GM19324 (cell line): Measurements from ENCODE around the gene ANAPC15.
"Not testable (repeated sequence)": the region's sequence is repeated elsewhere in the genome, so short reads cannot be mapped to it uniquely, and the experiment has no call there.

Experiments
- ATAC-seq: cut with Tn5 transposase; IDR thresholded peaks from one replicate; pipeline ENCODE4 v1.9.1; 2021; ENCODE audit warnings: mild to moderate bottlenecking, moderate library complexity; ENCODE audit not compliant: unreplicated experiment, low FRiP score

Gene ANAPC15

DNA sequence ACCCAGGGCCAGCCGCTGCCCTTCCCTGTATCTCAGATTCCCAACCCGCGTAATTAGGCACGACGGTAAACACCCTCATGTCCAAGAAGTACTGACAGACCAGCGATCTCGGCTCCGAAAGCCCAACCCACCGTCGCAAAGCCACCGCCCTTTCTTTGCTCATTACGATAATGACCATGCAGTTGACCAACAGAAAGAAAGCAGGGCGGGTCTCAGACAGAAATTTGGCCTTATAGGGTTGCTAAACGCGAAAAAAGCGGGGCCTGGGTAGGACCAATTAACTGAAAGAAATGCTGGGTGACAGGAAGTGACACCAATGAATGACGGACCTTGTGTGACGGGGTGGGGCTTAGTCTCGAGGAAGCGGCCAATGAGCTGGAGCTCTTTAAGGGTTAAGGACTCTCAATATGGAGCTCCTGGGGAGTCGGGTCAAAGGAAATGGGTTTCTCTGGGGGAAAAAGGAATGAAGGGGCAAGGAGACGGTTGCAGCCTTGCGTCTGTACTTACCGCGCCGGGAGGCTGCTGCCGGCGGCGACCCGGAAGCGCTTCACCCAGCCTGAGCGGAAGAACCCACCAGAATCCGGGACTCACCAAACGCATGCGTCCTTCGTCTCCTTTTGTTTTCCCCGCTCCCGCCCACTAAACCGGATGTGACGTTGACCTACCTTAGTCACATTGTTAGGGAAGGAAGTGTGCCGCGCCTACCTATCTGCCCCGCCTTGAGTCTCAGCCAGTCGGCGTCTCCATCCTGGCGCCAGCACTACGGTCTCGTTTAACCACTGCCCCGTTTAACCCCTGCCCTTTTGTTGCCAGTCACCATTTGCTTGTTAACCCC, at the start of gene ANAPC15:
Gene ANAPC15, minus strand, starts transcription at position 553 of the 835 bp plus-strand sequence. CDS start 1,419 bp downstream, outside the sequence.
- peak; percentile 91 for ATAC-seq

DNA sequence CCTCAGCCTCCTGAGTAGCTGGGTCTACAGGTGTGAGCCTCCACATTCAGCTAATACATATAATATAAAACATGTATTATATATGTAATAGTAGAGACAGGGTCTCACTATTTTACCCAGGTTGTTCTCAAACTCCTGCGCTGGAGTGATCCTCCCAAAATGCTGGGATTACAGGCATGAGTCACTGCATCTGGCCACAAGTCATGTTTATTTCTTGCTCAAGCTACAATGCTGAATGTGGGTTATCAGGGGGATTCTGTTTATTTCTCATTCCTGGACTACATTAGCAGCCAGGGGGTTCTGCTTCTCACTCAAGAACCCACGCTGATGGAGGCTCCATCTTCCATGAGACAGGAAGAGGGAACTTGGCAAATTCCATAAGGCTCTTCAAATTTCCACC, 47.8 kb upstream of the ANAPC15 start:
- no peak for ATAC-seq

DNA sequence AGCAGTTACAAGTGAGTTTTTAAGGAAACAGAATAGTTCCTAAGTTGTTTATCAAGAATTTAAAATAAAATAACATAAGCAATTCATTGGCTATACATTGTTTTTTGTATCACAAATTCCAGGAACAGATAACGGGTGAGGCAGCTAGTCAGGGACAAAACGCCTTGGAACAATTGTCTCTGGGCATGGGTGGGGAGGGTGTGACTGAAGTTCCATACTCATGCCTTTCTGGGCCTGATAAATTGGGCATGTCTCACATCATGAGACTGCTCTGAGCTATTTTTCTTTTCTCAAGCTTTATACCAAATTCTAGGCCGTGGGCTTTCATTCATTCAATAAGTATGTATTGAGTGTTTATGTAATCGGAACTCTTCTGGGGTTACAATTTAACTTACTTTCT, 44.6 kb upstream of the ANAPC15 start:
- no peak for ATAC-seq

DNA sequence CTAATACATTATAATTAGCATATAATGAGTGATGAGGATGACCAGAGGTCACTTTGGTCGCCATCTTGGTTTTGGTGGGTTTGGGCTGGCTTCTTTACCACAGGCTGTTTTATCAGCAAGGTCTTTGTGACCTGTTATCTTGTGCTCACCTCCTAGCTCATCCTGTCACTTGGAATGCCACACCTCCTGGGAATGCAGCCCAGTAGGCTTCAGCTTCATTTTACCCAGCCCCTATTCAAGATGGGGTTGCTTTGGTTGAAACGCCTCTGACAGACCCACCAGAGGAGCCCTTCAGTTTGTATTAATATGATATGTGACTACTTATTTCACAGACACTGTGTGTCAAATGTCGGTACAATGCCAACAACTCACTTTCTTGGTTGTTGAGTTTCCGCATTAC, 43.3 kb upstream of the ANAPC15 start:
- no peak for ATAC-seq

DNA sequence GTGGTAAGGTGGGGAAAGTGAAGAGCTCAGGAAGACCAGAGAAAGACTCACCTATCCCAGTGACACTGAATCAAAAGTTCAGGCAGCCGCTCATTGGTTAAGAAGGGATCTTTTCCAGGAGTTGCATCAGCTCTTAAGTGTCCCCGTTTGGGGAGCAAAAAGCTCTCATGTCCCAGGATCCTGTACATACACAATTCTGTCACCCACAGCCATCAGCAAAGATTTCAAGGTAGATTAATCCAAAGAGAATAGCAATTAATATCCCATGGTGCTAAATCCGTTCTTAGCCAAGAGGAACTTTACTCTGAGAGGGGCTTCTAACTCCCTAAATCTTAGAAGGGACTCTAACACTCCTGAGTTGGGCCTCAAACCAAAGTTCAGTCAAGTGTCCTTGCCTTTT, 42.3 kb upstream of the ANAPC15 start:
- no peak for ATAC-seq

DNA sequence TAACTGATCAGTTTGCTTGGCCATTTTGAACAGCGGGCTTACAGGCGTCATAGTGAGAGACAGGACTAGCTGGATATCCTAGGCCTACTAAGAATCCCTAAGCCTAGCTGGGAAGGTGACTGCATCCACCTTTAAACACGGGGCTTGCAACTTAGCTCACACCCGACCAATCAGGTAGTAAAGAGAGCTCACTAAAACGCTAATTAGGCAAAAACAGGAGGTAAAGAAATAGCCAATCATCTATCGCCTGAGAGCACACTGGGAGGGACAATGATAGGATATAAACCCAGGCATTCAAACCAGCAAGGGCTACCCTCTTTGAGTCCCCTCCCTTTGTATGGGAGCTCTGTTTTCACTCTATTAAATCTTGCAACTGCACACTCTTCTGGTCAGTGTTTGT, 41.4 kb upstream of the ANAPC15 start:
- ATAC-seq = not testable (repeated sequence)

DNA sequence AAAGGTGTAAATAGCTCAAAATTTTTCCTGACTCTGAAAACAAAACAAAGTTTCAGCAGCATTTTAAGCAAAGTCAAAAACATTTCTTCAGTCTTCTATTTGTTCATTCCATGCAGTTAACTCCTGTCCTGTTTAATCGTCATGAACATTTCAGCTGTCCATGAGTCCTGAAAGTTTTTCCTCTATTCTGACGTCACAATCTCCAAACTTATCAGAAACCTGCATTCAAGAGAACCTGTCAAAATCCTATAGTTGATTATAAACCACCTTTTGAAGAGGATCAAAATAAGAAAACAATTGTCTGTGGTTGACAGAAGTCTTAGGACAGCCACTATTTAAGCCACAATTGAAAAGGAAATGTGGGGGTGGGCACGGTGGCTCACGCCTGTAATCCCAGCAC, 38.4 kb upstream of the ANAPC15 start:
- no peak for ATAC-seq

DNA sequence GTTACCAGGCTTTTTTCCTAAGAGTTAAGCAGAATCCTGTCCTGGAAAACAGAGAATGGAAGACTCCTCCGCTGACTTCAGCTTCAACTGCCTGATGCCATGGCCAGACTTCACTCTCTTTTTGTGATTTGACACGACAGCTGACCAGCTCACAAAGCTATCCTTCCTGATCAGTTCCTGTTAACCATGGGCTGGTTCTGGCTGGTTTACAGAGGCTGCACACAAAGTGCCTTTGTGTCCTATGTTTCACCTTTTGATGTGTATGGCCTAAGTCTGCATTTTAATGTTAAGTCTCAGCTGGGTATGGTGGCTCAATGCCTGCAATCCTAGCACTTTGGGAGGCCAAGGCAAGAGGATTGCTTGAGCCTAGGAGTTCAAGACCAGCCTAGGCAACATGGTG, 34.1 kb upstream of the ANAPC15 start:
- ATAC-seq = no peak

DNA sequence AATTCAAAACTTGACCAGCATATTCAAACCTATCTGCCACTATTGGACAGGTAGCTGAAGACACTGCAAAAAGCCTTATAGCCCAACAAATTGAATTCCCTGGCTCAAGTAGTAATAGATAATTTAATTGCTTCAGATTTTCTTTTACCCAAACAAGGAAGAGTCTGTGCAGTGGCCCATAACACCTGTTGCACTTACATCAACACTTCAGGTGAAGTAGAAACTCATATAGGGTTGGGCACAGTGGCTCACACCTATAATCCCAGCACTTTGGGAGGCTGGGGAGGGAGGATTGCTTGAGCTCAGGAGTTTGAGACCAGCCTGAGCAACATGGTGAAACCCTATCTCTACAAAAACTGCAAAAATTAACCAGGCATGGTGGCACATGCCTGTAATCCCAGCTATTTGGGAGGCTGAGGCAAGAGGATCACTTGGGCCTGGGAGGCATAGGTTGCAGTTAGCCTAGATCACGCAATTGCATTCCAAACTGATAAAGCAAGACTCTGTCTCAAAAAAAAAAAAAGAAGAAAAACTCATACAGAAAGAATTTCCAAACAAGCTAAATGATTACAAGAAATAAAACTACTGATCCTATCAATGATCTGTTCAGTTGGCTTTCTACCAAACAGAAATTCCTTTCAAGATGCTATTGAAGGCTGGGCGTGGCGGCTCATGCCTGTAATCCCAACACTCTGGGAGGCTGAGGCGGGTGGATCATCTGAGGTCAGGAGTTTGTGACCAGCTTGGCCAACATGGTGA, 32.5 kb upstream of the ANAPC15 start:
- ATAC-seq = no peak

DNA sequence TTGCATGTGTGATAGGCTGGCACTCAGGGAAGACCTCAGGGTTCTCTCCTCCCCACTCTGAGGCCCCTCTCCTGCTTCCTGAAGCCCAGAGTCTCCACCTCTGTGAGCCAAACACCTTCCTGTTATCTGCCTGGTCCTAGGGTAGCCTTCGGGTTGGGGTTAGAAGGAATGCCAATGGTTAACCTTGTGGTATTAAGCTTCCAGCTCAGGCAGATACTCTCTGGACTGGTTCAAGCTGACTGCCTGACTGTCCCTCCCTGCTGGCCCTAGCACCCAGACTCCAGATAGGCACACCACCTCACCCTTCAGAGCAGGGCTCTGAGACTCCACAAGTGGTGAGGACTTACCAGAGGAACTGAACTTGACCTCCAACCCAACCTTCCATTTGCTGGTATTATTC, 30.0 kb upstream of the ANAPC15 start:
- not testable (repeated sequence) for ATAC-seq

DNA sequence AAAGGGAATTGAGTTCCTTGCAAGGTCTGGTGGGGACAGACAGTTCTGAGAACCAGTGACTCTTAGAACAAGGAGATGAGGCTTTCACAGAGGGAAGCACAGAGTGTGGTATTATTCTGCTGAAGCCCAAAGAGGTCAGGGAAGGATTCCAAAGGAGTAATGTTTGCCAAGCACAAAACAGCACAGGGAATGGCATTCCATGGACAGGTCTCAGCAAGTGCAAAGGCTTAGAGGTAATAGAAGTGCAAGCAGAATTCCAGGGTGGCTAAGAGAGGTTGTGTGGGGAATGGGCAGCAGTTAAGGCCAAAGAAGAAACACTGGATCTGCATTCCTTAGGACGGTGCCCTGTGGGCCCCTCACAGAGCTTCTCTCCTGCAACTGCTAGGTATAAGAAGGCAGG, 29.6 kb upstream of the ANAPC15 start:
- ATAC-seq = not testable (repeated sequence)

DNA sequence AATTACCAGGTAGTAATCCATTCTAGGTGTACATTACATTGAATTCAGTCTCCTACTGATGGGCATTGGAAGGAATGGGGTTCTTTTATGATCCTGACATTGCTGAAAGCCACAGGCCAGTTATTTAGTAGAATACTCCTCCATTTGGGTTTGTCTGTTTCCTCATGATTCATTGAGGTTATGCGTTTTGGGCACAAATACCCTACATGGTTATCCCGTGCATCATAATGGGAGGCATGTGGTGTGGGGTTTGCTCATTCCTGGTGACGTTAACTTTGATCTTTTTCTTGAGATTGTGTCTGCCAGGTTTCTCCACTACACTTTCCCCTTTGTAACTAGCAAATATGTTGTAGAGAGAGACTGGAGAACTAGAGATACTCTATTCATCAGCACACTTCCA, 28.6 kb upstream of the ANAPC15 start:
- no peak for ATAC-seq

DNA sequence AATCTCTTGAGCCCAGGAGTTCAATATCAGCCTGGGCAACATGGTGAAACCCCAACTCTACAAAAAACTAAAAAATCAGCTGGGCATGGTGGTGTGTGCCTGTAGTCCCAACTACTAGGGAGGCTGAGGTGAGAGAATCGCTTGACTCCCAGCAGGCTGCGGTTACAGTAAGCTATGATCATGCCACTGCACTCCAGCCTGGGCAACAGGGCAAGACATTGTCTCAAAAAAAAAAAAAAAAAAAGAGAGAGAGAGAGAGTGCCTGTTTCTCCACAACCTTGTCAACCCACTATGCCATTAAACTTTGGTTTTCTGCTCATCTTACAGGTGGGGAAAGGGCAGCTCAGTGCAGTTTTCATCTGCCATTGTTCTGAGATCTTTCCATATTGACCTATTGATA, 28.2 kb upstream of the ANAPC15 start:
- no peak for ATAC-seq

DNA sequence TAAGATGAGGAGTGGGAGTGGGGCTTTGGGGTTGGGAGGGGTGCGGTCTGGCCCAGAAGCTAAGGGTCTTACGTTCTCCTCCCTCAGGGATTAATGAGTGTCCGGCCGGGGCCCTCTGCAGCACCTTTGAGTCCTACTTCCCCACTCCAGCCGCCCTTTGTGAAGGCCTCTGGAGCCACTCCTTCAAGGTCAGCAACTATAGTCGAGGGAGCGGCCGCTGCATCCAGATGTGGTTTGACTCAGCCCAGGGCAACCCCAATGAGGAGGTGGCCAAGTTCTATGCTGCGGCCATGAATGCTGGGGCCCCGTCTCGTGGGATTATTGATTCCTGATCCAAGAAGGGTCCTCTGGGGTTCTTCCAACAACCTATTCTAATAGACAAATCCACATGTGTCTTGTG, 27.0 kb upstream of the ANAPC15 start:
- ATAC-seq = no peak

DNA sequence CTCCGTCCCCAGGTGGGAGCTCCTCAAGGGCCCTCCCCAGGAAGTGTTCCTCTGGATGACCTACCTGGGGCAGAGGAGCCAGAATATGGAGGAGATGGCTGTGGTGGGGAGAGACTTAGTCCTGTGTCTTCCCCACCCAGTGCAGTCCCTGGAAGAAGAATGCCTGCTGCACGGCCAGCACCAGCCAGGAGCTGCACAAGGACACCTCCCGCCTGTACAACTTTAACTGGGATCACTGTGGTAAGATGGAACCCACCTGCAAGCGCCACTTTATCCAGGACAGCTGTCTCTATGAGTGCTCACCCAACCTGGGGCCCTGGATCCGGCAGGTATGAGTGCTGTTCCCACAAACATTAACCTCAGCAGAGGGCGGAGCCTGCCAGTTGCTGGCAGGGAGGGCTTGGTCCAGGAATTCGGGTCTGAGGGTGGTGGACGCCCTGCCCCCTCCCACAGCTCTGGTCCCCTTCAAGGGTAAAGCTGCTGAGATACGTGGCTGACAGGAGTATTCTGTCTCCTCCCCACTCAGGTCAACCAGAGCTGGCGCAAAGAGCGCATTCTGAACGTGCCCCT, 26.4 kb upstream of the ANAPC15 start:
- no peak for ATAC-seq

DNA sequence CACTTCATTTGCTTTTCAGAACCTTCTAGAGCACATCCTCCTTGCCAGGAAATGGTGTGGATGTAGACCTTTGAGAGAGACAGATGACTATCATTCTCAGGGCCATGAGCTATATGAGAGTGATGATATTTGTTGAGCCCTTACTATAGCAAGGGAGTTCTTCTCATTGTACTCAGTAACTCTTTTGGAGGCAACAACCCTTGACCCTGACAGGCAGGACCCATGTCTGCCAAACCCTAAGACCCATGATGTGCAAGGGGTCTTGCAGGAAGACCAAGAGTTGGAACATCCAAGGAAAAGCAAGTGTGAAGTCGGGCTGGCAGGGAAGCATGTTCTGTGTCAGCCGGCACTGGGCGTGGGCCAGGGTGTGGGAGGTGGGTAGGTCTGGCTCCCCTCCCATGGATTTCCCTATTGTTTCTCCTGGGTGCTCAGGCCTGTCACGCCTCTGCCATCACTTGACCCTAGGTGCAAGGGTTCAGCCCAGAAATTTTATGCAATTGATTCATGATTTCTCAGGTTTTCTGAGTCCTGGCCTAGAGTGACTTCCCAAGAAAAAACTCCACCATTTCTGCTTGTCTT, 24.3 kb upstream of the ANAPC15 start:
- ATAC-seq = no peak

DNA sequence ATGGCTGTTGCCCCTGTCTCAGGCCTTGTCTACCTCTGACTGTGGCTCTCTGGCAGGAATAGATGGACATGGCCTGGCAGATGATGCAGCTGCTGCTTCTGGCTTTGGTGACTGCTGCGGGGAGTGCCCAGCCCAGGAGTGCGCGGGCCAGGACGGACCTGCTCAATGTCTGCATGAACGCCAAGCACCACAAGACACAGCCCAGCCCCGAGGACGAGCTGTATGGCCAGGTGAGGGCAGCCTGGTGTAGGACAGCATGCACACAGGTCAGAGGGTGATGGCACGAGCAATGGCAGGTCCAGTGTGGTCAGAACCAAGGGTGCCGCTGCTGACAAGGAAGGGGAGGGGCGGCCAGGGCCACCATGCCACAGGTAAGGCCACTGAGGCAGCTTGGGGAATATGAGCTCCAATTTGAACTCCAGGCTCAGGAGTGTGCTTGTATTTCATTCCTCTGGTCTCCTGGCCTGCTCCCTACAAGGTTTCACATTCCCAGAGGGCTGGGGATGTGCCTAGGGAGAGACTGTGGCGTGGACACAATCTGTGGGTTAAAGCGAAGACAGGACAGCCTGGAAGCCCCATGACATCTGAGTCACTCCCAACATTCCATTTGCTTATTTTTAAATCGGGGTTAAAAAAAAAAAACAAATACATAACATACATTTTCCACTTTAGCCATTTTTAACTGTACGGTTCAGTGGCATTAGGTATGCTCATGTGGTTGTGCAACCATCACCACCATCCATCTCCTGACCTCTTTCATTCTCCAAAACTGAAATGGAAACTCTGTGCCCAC, 23.6 kb upstream of the ANAPC15 start:
- ATAC-seq = no peak

DNA sequence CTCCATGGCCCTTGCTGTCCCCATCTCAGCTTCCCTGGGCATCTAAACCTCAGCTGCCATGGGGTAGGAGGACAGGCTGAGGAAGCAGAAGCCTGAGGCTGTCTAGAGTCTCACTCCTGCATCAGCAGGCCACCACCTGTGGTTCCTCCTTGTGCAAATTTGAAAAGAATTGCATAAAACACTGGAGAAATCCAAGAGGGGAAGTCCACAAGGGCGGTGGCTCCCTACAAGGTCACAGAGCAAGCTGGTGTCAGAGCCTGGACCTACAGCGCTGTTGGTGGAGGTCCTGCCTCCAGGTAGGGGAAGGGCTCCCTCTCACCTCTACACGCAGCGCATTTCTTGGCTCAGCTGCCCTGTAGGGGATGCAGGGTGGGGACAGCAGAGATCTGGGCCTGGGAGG, 23.0 kb upstream of the ANAPC15 start, which contains the start of gene FOLR3:
Gene FOLR3, plus strand, starts transcription at position 253 of the 400 bp plus-strand sequence. CDS start 228 bp downstream, outside the sequence.
- not testable (repeated sequence) for ATAC-seq

DNA sequence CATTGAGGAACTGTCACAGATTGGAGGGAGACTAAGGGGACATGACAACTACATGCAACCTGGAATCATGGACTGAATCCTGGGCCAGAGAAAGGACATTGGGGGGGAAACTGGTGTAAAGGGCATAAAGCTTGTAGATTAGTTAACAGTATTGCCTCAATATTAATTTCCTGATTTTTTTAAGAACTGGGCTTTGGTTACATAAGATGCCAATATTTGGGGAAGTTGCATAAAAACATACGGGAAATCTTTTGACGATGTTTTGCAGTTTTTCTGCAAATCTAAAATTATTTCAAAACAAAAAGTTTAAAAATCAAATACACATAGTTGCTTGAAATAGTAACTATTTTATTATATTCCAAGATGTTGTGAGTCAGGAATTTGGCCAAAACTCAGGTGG, 20.2 kb upstream of the ANAPC15 start:
- no peak for ATAC-seq

DNA sequence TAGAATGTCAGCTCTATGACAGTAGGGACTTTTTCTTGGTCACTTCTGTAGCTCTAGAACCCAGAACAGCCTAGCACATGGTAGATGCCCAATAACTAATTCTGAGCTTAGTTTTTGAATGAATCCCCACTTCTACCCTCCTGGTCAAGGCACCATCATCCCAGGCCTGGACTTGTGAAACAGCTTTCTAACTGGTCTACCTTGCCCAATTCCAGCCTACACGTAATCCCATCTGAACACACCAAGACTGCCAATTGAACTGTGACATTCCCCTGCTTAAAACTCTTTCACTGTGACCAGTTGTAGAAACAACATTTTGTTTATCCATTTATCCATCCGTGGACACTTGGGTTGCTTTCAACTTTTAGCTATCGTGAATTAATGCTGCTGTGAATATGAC, 16.9 kb upstream of the ANAPC15 start:
- no peak for ATAC-seq
